Vagina (tissue), 2 donors: ENCODE results near the gene NUDT16L1.

Experiments used
- POLR2A ChIP-seq, 2 donors: fragments of 450-650 bp; IDR thresholded peaks; one replicate each; pipeline ENCODE4 v1.6.1; 2017; ENCODE audit warnings: antibody characterized with exemption in 2 of 2, mild to moderate bottlenecking in 2 of 2, moderate library complexity in 2 of 2
- POLR2AphosphoS5 ChIP-seq, 2 donors: sonication (generic); formaldehyde crosslinking; IDR thresholded peaks; one replicate each; pipeline ENCODE4 v1.9.0; 2017; ENCODE audit warnings: antibody characterized with exemption in 2 of 2, mild to moderate bottlenecking in 2 of 2, low read depth in 1 of 2; ENCODE audit not compliant: insufficient read depth in 1 of 2

DNA sequence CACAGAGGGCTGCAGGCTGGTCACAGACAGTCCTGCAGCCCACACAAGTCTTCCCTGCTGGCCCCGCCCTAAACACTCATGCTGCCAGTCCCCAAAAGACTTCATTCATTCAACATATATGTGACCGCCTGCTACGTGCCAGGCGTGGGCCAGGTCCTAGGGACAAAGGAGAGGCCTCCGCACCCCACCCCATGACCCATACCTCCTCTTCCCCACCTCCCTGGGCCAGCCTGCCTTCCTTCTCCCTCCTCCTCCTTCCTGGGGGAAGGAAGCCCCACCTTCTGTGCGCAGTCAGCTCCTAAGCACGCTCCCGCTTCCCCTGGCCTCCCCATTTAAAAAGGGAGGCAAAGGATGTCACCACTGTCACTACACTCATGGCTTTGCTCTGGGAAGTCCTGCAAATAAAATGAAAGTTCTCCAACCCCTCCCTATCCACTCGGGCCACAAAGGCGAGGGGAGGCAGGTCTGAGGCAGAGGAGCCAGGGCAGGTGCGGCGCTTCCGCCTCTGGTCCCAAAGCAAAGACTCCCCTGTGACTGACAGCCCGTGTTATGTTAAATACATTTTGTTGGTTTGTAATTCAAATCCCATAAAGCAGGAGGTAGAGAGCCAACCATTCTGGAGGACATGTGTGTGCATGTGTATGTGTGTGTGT lies 50.0 kb downstream of the NUDT16L1 start:
- TF ChIP-seq POLR2A (IDR thresholded peaks at IDR 0.05) (no peak), POLR2AphosphoS5 (IDR thresholded peaks at IDR 0.05; ENCODE audit: insufficient read depth in 1 of 2, low read depth in 1 of 2) (no peak)
